Activated CD4-positive, alpha-beta T cell treated with anti-CD3 and anti-CD28 coated beads for 36 hours (primary cell): ENCODE results near the gene ANAPC10. TPM values are rescaled to one million over a fixed set of nuclear protein-coding genes. Genes with fewer than 3 reads are reported as not detected.

ENCODE experiments used
- ATAC-seq: fragments of 200-7000 bp; cut with Tn5 transposase; one replicate; pipeline ENCODE4 v1.10.0; 2021; ENCODE audit warnings: mild to moderate bottlenecking, moderate library complexity
- CTCF ChIA-PET: fragments of 350-600 bp; sonication (Branson Sonifier 250); formaldehyde crosslinking; loops from one replicate; lab custom pipeline; 2021; ENCODE audit warnings: antibody characterized with exemption; lab: Charles Lee
- POLR2A ChIA-PET: fragments of 350-600 bp; sonication (Branson Sonifier 250); formaldehyde crosslinking; loops from one replicate; lab custom pipeline; 2021; ENCODE audit warnings: antibody characterized with exemption, inconsistent platforms; lab: Charles Lee
- DNase-seq: peaks from one replicate; pipeline ENCODE4 v3.0.0-alpha.2; 2020
- H3K27ac Mint-ChIP-seq: one replicate; pipeline ENCODE4 v1.8.0; 2021; ENCODE audit warnings: mixed read lengths
- H3K27me3 Mint-ChIP-seq: one replicate; pipeline ENCODE4 v1.8.0; 2021; ENCODE audit warnings: mixed read lengths
- H3K36me3 Mint-ChIP-seq: one replicate; pipeline ENCODE4 v1.8.0; 2021; ENCODE audit warnings: low read depth, mixed read lengths
- H3K4me1 Mint-ChIP-seq: one replicate; pipeline ENCODE4 v1.8.0; 2021; ENCODE audit warnings: mixed read lengths
- H3K4me3 Mint-ChIP-seq: one replicate; pipeline ENCODE4 v1.8.0; 2021; ENCODE audit warnings: mild to moderate bottlenecking, moderate library complexity, mixed read lengths
- H3K9me3 Mint-ChIP-seq: one replicate; pipeline ENCODE4 v1.8.0; 2021; ENCODE audit warnings: low read depth, mixed read lengths
- intact Hi-C, 2 experiments: fragments of 100-400 bp; cut with DNase I in 1 of 2; cut with micrococcal nuclease in 1 of 2; formaldehyde crosslinking; loops; one replicate each; pipeline versions ENCODE4 v1.14.2 to v1.15.1; 2022 to 2024; cut with DNase I, micrococcal nuclease
- total RNA-seq, 2 experiments: library from RNA; stranded (reverse); gene quantifications; one replicate each; pipeline ENCODE4 v1.2.3, GENCODE V29; 2021

Gene ANAPC10
- total RNA-seq, 2 experiments from 2014 or later: 27.7 to 31.5 TPM

GRCh38 chr4:144967161-144967560, 130.8 kb downstream of the ANAPC10 start:
- no peaks in the 10 kb centered on the region for H3K9me3 Mint-ChIP-seq
- peaks cover 5% of the 10 kb centered on the region for H3K4me1 Mint-ChIP-seq
- no peak for ATAC-seq
- DNase-seq: no peak
- CTCF ChIA-PET: no interaction called here
- no peaks in the 10 kb centered on the region for H3K36me3 Mint-ChIP-seq
- H3K27ac Mint-ChIP-seq: no peak overlapping the region
- intact Hi-C loops: no loop called here
- no peak overlapping the region for H3K4me3 Mint-ChIP-seq
- POLR2A ChIA-PET: no interaction called here
- no peaks in the 10 kb centered on the region for H3K27me3 Mint-ChIP-seq

- DNase-seq: no peak
- no peak overlapping the region for H3K4me3 Mint-ChIP-seq
- peaks cover 23% of the 10 kb centered on the region for H3K9me3 Mint-ChIP-seq
- CTCF ChIA-PET: no interaction called here
- H3K36me3 Mint-ChIP-seq: no peaks in the 10 kb centered on the region
- intact Hi-C loops: no loop called here
- ATAC-seq: no peak
- H3K27me3 Mint-ChIP-seq: no peaks in the 10 kb centered on the region
- POLR2A ChIA-PET: no interaction called here
- peaks cover 5% of the 10 kb centered on the region for H3K4me1 Mint-ChIP-seq
- H3K27ac Mint-ChIP-seq: no peak overlapping the region
These were observed 135.7 kb downstream of the ANAPC10 start for GRCh38 chr4:144962300-144962699.

- intact Hi-C loops: no loop called here
- no peaks in the 10 kb centered on the region for H3K4me1 Mint-ChIP-seq
- H3K9me3 Mint-ChIP-seq: peaks cover 45% of the 10 kb centered on the region
- DNase-seq (no peak), ATAC-seq (no peak)
- no peak overlapping the region for H3K27ac Mint-ChIP-seq
- ChIA-PET POLR2A (interaction anchor here (0.6 kb wide), 1 partner anchor 1260 kb away, joined by 3 read pairs; no protein-coding TSS in a partner anchor), CTCF (no interaction called here)
- no peak overlapping the region for H3K4me3 Mint-ChIP-seq
- H3K36me3 Mint-ChIP-seq: no peaks in the 10 kb centered on the region
- H3K27me3 Mint-ChIP-seq: no peaks in the 10 kb centered on the region
These were observed 142.9 kb downstream of the ANAPC10 start for GRCh38 chr4:144955104-144955503.

- no peaks in the 10 kb centered on the region for H3K4me1 Mint-ChIP-seq
- POLR2A ChIA-PET: no interaction called here
- no peak overlapping the region for H3K4me3 Mint-ChIP-seq
- no peaks in the 10 kb centered on the region for H3K27me3 Mint-ChIP-seq
- intact Hi-C loops: no loop called here
- no peak overlapping the region for H3K27ac Mint-ChIP-seq
- no peaks in the 10 kb centered on the region for H3K36me3 Mint-ChIP-seq
- DNase-seq (no peak), ATAC-seq (no peak)
- peaks cover 40% of the 10 kb centered on the region for H3K9me3 Mint-ChIP-seq
- CTCF ChIA-PET: no interaction called here
These were observed 143.8 kb downstream of the ANAPC10 start for GRCh38 chr4:144954230-144954629.

GRCh38 chr4:144948421-144948820, 149.6 kb downstream of the ANAPC10 start:
- ChIA-PET CTCF (interaction anchor here (0.6 kb wide), 1 partner anchor 784 kb away, joined by 3 read pairs; no protein-coding TSS in a partner anchor), POLR2A (no interaction called here)
- no peak overlapping the region for H3K4me3 Mint-ChIP-seq
- no peaks in the 10 kb centered on the region for H3K4me1 Mint-ChIP-seq
- H3K9me3 Mint-ChIP-seq: peaks cover 15% of the 10 kb centered on the region
- H3K27ac Mint-ChIP-seq: no peak overlapping the region
- ATAC-seq (no peak), DNase-seq (no peak)
- no peaks in the 10 kb centered on the region for H3K27me3 Mint-ChIP-seq
- no peaks in the 10 kb centered on the region for H3K36me3 Mint-ChIP-seq
- intact Hi-C loops: no loop called here

GRCh38 chr4:144948009-144948408, 150.0 kb downstream of the ANAPC10 start:
- ChIA-PET POLR2A (no interaction called here), CTCF (interaction anchor here (0.6 kb wide), 1 partner anchor 783 kb away, joined by 3 read pairs; no protein-coding TSS in a partner anchor)
- H3K36me3 Mint-ChIP-seq: no peaks in the 10 kb centered on the region
- no peaks in the 10 kb centered on the region for H3K27me3 Mint-ChIP-seq
- no peak overlapping the region for H3K27ac Mint-ChIP-seq
- H3K4me3 Mint-ChIP-seq: no peak overlapping the region
- ATAC-seq: no peak
- no peaks in the 10 kb centered on the region for H3K4me1 Mint-ChIP-seq
- no peak for DNase-seq
- peaks cover 13% of the 10 kb centered on the region for H3K9me3 Mint-ChIP-seq
- intact Hi-C loops: no loop called here

Other genes starting within 250 kb of the ANAPC10 start
- 100 to 1,000 TPM; 148 to 172 TPM for gene ABCE1, start 115 bp upstream of the ANAPC10 start, total RNA-seq
- gene OTUD4, start 82.4 kb upstream of the ANAPC10 start, total RNA-seq: 10 to 100 TPM; 52.6 to 57.1 TPM